Activated CD8-positive, alpha-beta memory T cell treated with anti-CD3 and anti-CD28 coated beads, Interleukin-2, amount 10 ng/mL, durations not matched to agents 7 days and 5 days (primary cell): ENCODE results near the gene UBE2QL1. TPM values are rescaled to one million over a fixed set of nuclear protein-coding genes. Genes with fewer than 3 reads are reported as not detected.
A peak's percentile ranks its signal among the peaks of the same experiment; 100 is the strongest.

Experiments
- ATAC-seq: fragments of 150-1000 bp; cut with Tn5 transposase; one replicate; pipeline ENCODE4 v1.10.0; 2021; ENCODE audit warnings: moderate library complexity
- CTCF ChIA-PET: fragments of 350-600 bp; sonication (Branson Sonifier 250); formaldehyde crosslinking; loops from one replicate; lab custom pipeline; 2021; ENCODE audit warnings: antibody characterized with exemption; lab: Charles Lee
- DNase-seq: peaks from one replicate; pipeline ENCODE4 v3.0.0-alpha.2; 2020
- H3K27ac Mint-ChIP-seq: one replicate; pipeline ENCODE4 v1.8.0; 2021; ENCODE audit warnings: mild to moderate bottlenecking, mixed read lengths
- H3K27me3 Mint-ChIP-seq: one replicate; pipeline ENCODE4 v1.8.0; 2021; ENCODE audit warnings: mixed read lengths
- H3K36me3 Mint-ChIP-seq: one replicate; pipeline ENCODE4 v1.8.0; 2021; ENCODE audit warnings: mild to moderate bottlenecking, mixed read lengths
- H3K4me1 Mint-ChIP-seq: one replicate; pipeline ENCODE4 v1.8.0; 2021; ENCODE audit warnings: mixed read lengths
- H3K4me3 Mint-ChIP-seq: one replicate; pipeline ENCODE4 v1.8.0; 2021; ENCODE audit warnings: mild to moderate bottlenecking, moderate library complexity, mixed read lengths
- H3K9me3 Mint-ChIP-seq: one replicate; pipeline ENCODE4 v1.8.0; 2022; ENCODE audit warnings: low read depth, mixed read lengths
- total RNA-seq, 2 experiments: library from RNA; stranded (reverse); gene quantifications; one replicate each; pipeline ENCODE4 v1.2.3, GENCODE V29; 2021

The UBE2QL1 gene
- total RNA-seq, 2 experiments from 2014 or later = 0.35 TPM; not detected in 1

GRCh38 chr5:6436715-6437331 lies 11.8 kb upstream of the UBE2QL1 start:
- peaks cover 33% of the 10 kb centered on the region for H3K27me3 Mint-ChIP-seq
- CTCF ChIA-PET = no interaction called here

GRCh38 chr5:6439588-6440550 lies 8.8 kb upstream of the UBE2QL1 start:
- peaks cover 28% of the 10 kb centered on the region for H3K27me3 Mint-ChIP-seq
- ATAC-seq (no peak), DNase-seq (no peak)
- H3K4me1 Mint-ChIP-seq = no peaks in the 10 kb centered on the region
- no peaks in the 10 kb centered on the region for H3K36me3 Mint-ChIP-seq
- H3K27ac Mint-ChIP-seq = no peak overlapping the region
- no peak overlapping the region for H3K4me3 Mint-ChIP-seq
- H3K9me3 Mint-ChIP-seq = no peaks in the 10 kb centered on the region
- CTCF ChIA-PET = no interaction called here

More at GRCh38 chr5:6436715-6437331, 11.8 kb upstream of the UBE2QL1 start:
- no peaks in the 10 kb centered on the region for H3K4me1 Mint-ChIP-seq
- H3K27ac Mint-ChIP-seq = no peak overlapping the region
- DNase-seq (no peak), ATAC-seq (no peak)
- H3K36me3 Mint-ChIP-seq = no peaks in the 10 kb centered on the region
- no peaks in the 10 kb centered on the region for H3K9me3 Mint-ChIP-seq
- no peak overlapping the region for H3K4me3 Mint-ChIP-seq

GRCh38 chr5:6442333-6442732 lies 6.3 kb upstream of the UBE2QL1 start:
- H3K9me3 Mint-ChIP-seq = no peaks in the 10 kb centered on the region
- peaks cover 24% of the 10 kb centered on the region for H3K27me3 Mint-ChIP-seq
- no peaks in the 10 kb centered on the region for H3K36me3 Mint-ChIP-seq
- no peak overlapping the region for H3K27ac Mint-ChIP-seq
- DNase-seq (no peak), ATAC-seq (no peak)
- CTCF ChIA-PET = no interaction called here
- no peaks in the 10 kb centered on the region for H3K4me1 Mint-ChIP-seq
- no peak overlapping the region for H3K4me3 Mint-ChIP-seq

DNA sequence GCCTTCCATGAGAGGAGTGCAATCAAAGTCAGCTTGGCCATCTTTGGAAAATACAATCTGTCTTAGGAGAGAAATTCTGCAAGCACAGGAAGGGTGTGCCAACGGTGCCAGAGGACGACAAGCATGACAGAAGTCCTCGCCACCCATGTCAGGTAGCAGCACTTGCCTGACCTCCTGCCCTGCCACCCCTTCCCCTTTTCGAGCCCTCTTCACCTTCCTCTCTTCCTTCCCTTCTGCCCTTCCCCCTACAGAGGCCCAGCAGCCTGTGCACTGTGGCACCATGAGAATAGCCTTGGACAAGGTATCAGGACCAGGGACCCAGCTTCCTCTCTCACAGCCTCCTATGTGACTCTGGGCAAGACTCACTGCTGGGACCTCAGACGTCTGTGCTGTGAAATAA lies 5.3 kb upstream of the UBE2QL1 start:
- Mint-ChIP-seq H3K27ac (no peak overlapping the region), H3K36me3 (no peaks in the 10 kb centered on the region), H3K9me3 (no peaks in the 10 kb centered on the region), H3K4me1 (no peaks in the 10 kb centered on the region), H3K4me3 (no peak overlapping the region), H3K27me3 (peaks cover 20% of the 10 kb centered on the region)
- ATAC-seq = no peak
- DNase-seq = no peak
- CTCF ChIA-PET = no interaction called here

- H3K36me3 Mint-ChIP-seq = no peaks in the 10 kb centered on the region
- peaks cover 36% of the 10 kb centered on the region for H3K27me3 Mint-ChIP-seq
- H3K9me3 Mint-ChIP-seq = no peaks in the 10 kb centered on the region
- ATAC-seq (no peak), DNase-seq (no peak)
- no peak overlapping the region for H3K4me3 Mint-ChIP-seq
- CTCF ChIA-PET = no interaction called here
- peaks cover 6% of the 10 kb centered on the region for H3K4me1 Mint-ChIP-seq
- H3K27ac Mint-ChIP-seq = no peak overlapping the region
These were observed 2.6 kb upstream of the UBE2QL1 start for GRCh38 chr5:6446042-6446441.

DNA sequence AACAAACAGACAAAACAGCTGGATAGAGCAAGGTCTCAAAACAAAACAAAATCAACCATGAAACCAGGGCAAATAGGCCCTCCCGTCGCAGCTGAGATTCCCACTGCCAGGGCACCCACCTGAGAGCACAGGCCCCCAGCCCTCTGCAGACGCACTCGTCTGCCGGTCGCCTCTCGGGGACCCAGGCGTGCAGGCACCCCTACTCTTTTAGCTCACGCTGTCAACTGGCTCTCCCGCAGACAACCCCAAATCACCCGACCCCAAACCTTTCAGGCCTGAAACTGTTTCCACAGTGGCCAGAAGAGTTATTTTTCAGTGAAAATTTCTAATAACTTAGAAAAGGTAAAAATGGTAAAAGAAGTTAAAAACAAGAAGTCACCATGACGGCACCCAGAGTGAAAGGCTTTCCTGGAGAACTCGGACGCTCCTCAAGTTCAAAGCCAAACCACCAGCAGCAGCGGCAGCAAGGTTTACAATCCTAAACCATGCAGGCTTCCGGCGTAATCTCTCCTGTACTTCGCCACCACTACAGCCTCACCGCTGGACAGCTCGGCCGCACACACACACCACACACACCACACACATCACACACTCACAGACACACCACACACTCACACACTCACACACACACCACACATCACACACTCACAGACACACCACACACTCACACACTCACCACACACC lies 1.9 kb upstream of the UBE2QL1 start:
- Mint-ChIP-seq H3K4me1 (peaks cover 6% of the 10 kb centered on the region), H3K27me3 (peaks cover 42% of the 10 kb centered on the region), H3K36me3 (no peaks in the 10 kb centered on the region), H3K4me3 (no peak overlapping the region), H3K27ac (no peak overlapping the region), H3K9me3 (no peaks in the 10 kb centered on the region)
- DNase-seq (peak; percentile 33), ATAC-seq (peak; percentile 6)
- CTCF ChIA-PET = no interaction called here

GRCh38 chr5:6447384-6448140 lies 1.1 kb upstream of the UBE2QL1 start:
- DNase-seq = no peak
- no peaks in the 10 kb centered on the region for H3K9me3 Mint-ChIP-seq
- no peaks in the 10 kb centered on the region for H3K36me3 Mint-ChIP-seq
- no peak overlapping the region for H3K27ac Mint-ChIP-seq
- peaks cover 44% of the 10 kb centered on the region for H3K27me3 Mint-ChIP-seq
- H3K4me3 Mint-ChIP-seq = no peak overlapping the region
- ATAC-seq = no peak
- peaks cover 6% of the 10 kb centered on the region for H3K4me1 Mint-ChIP-seq
- CTCF ChIA-PET = no interaction called here

DNA sequence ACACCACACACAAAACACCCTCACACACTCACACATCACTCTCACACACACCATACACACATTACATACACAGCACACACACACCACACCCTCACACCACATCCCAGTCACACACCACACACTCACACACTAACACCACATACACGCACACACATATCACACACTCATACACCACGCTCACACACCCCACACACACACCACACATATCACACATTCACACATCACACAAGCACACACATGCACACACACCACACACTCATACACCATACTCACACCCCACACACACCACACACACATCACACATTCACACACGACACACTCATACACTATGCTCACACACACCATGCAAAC lies 543 bp upstream of the UBE2QL1 start:
- H3K36me3 Mint-ChIP-seq = no peaks in the 10 kb centered on the region
- no peak for ATAC-seq
- peaks cover 6% of the 10 kb centered on the region for H3K4me1 Mint-ChIP-seq

GRCh38 chr5:6449465-6450158 lies 953 bp downstream of the UBE2QL1 start:
- DNase-seq (no peak), ATAC-seq (no peak)
- Mint-ChIP-seq H3K4me1 (peaks cover 6% of the 10 kb centered on the region), H3K27ac (no peak overlapping the region), H3K27me3 (peaks cover 57% of the 10 kb centered on the region), H3K4me3 (peak overlapping the region; percentile 8), H3K9me3 (no peaks in the 10 kb centered on the region), H3K36me3 (no peaks in the 10 kb centered on the region)
- CTCF ChIA-PET = no interaction called here

More for the DNA sequence above, 543 bp upstream of the UBE2QL1 start:
- H3K27me3 Mint-ChIP-seq = peaks cover 49% of the 10 kb centered on the region
- H3K9me3 Mint-ChIP-seq = no peaks in the 10 kb centered on the region
- no peak overlapping the region for H3K27ac Mint-ChIP-seq
- H3K4me3 Mint-ChIP-seq = no peak overlapping the region
- CTCF ChIA-PET = no interaction called here
- DNase-seq = no peak

DNA sequence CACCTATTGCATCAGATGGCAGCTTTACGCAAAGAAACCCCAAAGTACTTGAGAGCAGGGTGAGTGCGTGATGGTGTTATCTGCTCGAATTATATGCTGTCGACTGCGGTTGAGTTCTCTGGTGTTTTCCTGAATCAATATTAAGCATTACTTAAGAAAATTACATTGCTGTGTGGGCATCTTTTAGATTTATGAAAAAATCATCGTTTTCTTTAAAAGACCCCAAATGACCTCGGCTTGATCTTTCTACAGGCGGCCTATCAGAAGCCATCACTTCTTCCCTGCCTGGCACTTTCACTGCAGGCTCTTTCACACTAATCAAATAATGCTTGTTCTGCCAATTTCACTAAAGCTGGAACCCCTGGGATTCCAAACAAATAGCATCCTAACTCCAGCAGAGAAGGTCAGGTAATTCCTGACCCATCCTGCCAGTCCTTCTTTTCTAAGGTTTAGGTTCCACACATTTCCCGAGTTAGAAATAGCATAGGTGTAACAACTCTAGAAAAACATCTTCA lies 1.7 kb downstream of the UBE2QL1 start:
- Mint-ChIP-seq H3K9me3 (no peaks in the 10 kb centered on the region), H3K27ac (no peak overlapping the region), H3K4me3 (no peak overlapping the region), H3K4me1 (peaks cover 6% of the 10 kb centered on the region), H3K27me3 (peaks cover 54% of the 10 kb centered on the region), H3K36me3 (no peaks in the 10 kb centered on the region)
- DNase-seq = no peak
- no peak for ATAC-seq
- CTCF ChIA-PET = no interaction called here

- Mint-ChIP-seq H3K9me3 (no peaks in the 10 kb centered on the region), H3K4me1 (peaks cover 6% of the 10 kb centered on the region), H3K4me3 (no peak overlapping the region), H3K27ac (no peak overlapping the region), H3K36me3 (no peaks in the 10 kb centered on the region), H3K27me3 (peaks cover 58% of the 10 kb centered on the region)
- no peak for DNase-seq
- ATAC-seq = no peak
- CTCF ChIA-PET = no interaction called here
These were observed 4.2 kb downstream of the UBE2QL1 start for GRCh38 chr5:6452622-6453504.
